ENCODE data around the gene GSTP1. TPM values are rescaled to one million over a fixed set of nuclear protein-coding genes. Genes with fewer than 3 reads are reported as not detected.
A peak's percentile ranks its signal among the peaks of the same experiment; 100 is the strongest.

Gene GSTP1
- total RNA-seq, 1 donor from 2014 or later: 696 TPM

GRCh38 chr11:67582011-67582410 is 1.6 kb upstream of the GSTP1 start:
- H3K9me3 Mint-ChIP-seq (ENCODE audit: unreplicated experiment): no peaks in the 10 kb centered on the region
- no peak overlapping the region for H3K27ac Mint-ChIP-seq (ENCODE audit: unreplicated experiment)
- peaks cover 20% of the 10 kb centered on the region for H3K4me1 Mint-ChIP-seq (ENCODE audit: unreplicated experiment)
- H3K27me3 Mint-ChIP-seq (ENCODE audit: unreplicated experiment): peaks cover 11% of the 10 kb centered on the region
- peaks cover 21% of the 10 kb centered on the region for H3K36me3 Mint-ChIP-seq (ENCODE audit: low read depth, unreplicated experiment)
- no peak for TF ChIP-seq CTCF (IDR thresholded peaks at IDR 0.05; ENCODE audit: unreplicated experiment)
- DNase-seq (ENCODE audit: low spot score): no peak
- peak overlapping the region; percentile 66 for H3K4me3 Mint-ChIP-seq (ENCODE audit: unreplicated experiment)

GRCh38 chr11:67584205-67584880 is 731 bp downstream of the GSTP1 start:
- Mint-ChIP-seq H3K27ac (ENCODE audit: unreplicated experiment) (peak overlapping the region; percentile 36), H3K27me3 (ENCODE audit: unreplicated experiment) (peaks cover 8% of the 10 kb centered on the region), H3K9me3 (ENCODE audit: unreplicated experiment) (no peaks in the 10 kb centered on the region), H3K36me3 (ENCODE audit: low read depth, unreplicated experiment) (peaks cover 32% of the 10 kb centered on the region), H3K4me3 (ENCODE audit: unreplicated experiment) (peak overlapping the region; percentile 89), H3K4me1 (ENCODE audit: unreplicated experiment) (peaks cover 20% of the 10 kb centered on the region)
- no peak for TF ChIP-seq CTCF (IDR thresholded peaks at IDR 0.05; ENCODE audit: unreplicated experiment)
- peak; percentile 43 for DNase-seq (ENCODE audit: low spot score)

GRCh38 chr11:67584881-67585873 is 1.6 kb downstream of the GSTP1 start:
- peak overlapping the region; percentile 48 for H3K27ac Mint-ChIP-seq (ENCODE audit: unreplicated experiment)
- H3K4me1 Mint-ChIP-seq (ENCODE audit: unreplicated experiment): peaks cover 20% of the 10 kb centered on the region
- H3K27me3 Mint-ChIP-seq (ENCODE audit: unreplicated experiment): peaks cover 6% of the 10 kb centered on the region

GRCh38 chr11:67585911-67586310 is 2.3 kb downstream of the GSTP1 start:
- Mint-ChIP-seq H3K27ac (ENCODE audit: unreplicated experiment) (peak overlapping the region; percentile 48), H3K4me3 (ENCODE audit: unreplicated experiment) (peak overlapping the region; percentile 89), H3K4me1 (ENCODE audit: unreplicated experiment) (peaks cover 20% of the 10 kb centered on the region), H3K27me3 (ENCODE audit: unreplicated experiment) (peaks cover 6% of the 10 kb centered on the region), H3K9me3 (ENCODE audit: unreplicated experiment) (no peaks in the 10 kb centered on the region), H3K36me3 (ENCODE audit: low read depth, unreplicated experiment) (peaks cover 32% of the 10 kb centered on the region)
- no peak for DNase-seq (ENCODE audit: low spot score)
- no peak for TF ChIP-seq CTCF (IDR thresholded peaks at IDR 0.05; ENCODE audit: unreplicated experiment)

More at GRCh38 chr11:67584881-67585873, 1.6 kb downstream of the GSTP1 start:
- DNase-seq (ENCODE audit: low spot score): no peak
- no peak for TF ChIP-seq CTCF (IDR thresholded peaks at IDR 0.05; ENCODE audit: unreplicated experiment)
- Mint-ChIP-seq H3K36me3 (ENCODE audit: low read depth, unreplicated experiment) (peaks cover 32% of the 10 kb centered on the region), H3K4me3 (ENCODE audit: unreplicated experiment) (peak overlapping the region; percentile 89), H3K9me3 (ENCODE audit: unreplicated experiment) (no peaks in the 10 kb centered on the region)

Measured in endothelial cell (in vitro differentiated cells).